NCI-H69 (cell line): ENCODE results near the gene LYSET.
"Not testable (repeated sequence)": the region's sequence is repeated elsewhere in the genome, so short reads cannot be mapped to it uniquely, and the experiment has no call there.

ENCODE experiments used
- DNase-seq: peaks from one replicate; lab custom pipeline; 2025; lab: John Stamatoyannopoulos, UW

Gene LYSET

DNA sequence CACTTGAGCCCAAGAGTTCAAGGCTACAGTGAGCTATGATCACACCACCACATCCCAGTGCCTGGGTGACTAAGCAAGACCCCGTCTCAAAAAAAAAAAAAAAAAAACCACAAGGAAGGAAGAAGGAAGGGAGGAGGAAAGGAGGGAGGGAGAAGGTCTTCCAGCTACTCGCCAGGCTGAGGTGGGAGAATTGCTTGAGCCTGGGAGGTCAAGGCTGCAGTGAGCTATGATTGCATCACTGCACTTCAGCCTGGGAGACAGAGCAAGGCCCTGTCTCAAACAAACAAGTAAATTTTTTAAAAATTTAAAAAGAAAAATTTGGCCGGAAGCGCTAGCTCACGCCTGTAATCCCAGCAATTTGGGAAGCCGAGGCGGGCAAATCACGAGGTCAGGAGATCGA, 16.5 kb upstream of the LYSET start:
- not testable (repeated sequence) for DNase-seq

DNA sequence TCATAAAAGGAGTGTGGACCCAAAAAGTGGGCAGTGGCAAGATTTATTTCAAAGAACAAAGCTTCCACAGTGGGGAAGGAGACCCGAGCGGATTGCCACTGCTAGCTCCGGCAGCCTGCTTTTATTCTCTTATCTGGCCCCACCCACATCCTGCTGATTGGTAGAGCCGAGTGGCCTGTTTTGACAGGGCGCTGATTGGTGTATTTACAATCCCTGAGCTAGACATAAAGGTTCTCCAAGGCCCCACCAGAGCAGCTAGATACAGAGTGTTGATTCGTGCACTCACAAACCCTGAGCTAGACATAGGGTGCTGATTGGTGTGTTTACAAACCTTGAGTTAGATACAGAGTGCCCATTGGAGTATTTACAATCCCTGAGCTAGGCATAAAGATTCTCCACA, 15.5 kb upstream of the LYSET start:
- DNase-seq = not testable (repeated sequence)

DNA sequence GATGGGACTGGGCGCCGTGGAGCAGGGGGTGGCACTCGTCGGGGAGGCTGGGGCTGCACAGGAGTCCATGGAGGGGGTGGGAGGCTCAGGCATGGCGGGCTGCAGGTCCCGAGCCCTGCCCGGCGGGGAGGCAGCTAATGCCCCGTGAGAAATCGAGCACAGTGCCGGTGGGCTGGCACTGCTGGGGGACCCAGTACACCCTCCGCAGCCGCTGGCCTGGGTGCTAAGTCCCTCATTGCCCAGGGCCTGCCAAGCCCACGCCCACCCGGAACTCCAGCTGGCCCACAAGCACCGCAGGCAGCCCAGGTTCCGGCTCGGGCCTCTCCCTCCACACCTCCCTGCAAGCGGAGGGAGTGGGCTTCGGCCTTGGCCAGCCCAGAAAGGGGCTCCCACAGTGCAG, 15.0 kb upstream of the LYSET start:
- not testable (repeated sequence) for DNase-seq

DNA sequence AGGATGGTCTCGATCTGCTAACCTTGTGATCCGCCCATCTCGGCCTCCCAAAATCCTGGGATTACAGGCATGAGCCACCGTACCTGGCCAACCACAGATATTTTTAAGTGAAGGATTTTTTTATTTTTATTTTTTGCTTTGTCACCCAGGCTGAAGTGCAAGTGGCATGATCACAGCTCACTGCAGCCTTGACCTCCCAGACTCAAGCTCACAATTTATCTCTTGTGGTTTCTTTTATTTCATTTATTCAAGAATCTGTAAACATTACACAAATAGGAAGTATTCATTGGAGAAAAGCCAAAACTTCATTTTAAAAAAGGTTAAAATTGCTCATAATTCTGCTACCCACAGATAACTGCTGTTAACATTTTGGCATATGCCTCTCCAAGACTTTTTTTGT, 13.7 kb upstream of the LYSET start:
- DNase-seq = no peak

DNA sequence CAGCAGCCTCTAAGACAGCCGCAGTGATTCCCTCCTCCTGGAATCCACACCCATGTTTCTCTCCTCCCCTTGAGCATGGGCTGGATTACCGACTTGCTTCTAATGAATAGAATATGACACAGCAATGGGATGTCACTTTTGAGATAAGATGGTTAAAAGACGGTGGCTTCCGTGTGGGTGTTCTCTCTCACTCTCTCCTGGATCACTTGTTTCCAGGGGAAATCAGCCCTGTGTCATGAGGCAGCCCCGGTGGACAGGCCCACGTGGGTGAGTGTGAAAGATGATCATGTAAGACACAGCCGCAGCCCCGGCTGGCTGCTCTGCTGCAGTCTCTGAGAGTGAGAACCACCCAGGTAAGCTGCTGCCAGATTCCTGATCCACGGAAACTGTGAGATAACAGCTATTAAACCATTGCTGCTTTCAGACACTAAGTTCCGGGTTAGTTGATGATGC, 11.1 kb upstream of the LYSET start:
- DNase-seq = peak; percentile 41

DNA sequence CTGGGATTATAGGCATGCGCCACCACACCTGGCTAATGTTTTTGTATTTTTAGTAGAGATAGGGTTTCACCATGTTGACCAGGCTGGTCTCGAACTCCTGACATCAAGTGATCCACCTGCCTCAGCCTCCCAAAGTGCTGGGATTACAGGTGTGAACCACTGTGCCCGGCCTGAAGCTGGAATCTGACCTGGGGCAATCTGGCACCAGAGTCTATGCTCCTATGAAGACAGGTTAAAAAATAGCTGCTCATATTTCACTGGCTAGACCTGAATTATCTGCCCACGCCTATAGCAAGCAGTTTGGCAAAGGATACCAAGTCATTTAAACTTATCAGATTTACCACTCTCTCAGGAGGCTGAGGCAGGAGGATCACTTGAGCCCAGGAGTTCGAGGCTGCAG, 10.4 kb upstream of the LYSET start:
- DNase-seq = peak; percentile 13

DNA sequence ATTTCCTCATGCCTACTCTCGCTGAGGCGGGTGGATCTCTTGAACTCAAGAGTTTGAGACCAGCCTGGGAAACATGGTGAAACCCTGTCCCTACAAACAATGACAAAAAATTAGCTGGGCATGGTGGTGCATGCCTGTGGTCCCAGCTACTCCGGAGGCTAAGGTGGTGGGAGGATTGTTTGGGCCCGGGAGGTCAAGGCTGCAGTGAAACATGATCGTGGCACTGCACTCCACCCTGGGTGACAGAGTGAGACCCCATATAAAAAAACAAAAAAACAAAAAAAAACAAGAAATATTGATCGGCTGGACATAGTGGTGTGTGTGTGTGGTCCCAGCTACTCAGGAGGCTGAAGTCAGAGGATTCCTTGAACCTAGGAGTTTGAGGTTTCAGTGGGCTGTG, 9.6 kb upstream of the LYSET start:
- no peak for DNase-seq

DNA sequence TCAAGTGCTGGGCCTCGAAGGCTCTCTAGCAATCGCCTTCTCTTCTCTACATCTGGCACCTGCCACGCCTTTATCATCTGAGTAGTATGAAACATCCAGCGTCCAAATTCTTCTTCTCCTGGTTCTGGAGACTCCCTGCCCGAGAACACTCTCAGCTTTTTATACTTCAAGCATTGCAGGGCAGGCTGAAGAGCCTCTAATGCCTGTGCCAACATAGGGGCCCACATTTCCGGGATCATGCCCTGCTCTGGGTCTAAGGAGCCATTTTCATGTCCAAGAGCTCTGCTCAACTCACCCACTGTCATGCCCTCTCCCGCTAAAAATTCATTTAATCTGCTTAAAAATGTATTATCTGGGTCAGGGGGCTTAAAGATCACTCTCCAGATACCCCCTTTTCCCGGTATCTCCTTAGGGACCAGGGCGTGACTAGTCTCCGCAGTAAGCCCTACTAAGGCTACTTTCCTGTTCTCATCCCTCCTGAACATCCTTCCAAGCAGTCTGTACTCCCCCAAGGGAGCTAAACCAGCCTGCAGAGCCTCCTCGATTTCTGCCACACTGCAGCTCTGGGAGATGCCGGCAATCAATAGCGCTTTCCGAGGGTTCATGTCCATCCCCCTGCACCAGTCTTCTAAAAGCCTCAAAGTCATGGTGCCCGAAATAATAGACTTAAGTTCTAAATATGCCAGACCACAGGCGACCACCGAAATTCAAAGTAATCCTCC, 1.4 kb upstream of the LYSET start:
- DNase-seq = peak; percentile 54

DNA sequence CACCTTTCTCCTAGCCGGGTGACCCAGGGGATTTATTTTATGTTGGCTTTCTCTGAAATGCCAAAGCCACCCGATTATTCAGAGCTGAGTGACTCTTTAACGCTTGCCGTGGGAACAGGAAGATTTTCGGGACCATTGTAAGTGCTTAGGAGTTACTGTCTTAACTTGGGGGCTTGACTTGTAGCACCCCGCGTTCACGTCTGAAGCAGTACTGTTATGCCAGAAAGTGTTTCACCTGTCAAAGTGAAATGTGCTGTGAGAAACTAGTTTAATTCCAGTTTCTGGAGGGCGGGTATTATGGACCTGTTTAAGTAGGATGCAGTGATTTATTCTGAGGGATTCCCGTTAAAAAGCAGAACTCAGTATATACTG, 218 bp downstream of the LYSET start:
- DNase-seq = no peak

DNA sequence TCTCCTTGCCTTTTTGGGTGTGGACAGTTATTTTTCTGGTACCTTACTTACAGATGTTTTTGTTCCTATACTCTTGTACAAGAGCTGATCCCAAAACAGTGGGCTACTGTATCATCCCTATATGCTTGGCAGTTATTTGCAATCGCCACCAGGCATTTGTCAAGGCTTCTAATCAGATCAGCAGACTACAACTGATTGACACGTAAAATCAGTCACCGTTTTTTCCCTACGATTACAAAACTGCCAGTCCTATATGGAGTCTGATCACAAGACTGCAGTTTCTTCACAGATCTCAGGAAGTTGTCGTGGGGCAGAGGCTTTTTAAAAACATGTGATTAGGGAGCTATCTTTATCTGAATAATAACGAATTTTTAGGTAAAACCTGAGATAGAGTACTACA, 1.3 kb downstream of the LYSET start:
- no peak for DNase-seq

DNA sequence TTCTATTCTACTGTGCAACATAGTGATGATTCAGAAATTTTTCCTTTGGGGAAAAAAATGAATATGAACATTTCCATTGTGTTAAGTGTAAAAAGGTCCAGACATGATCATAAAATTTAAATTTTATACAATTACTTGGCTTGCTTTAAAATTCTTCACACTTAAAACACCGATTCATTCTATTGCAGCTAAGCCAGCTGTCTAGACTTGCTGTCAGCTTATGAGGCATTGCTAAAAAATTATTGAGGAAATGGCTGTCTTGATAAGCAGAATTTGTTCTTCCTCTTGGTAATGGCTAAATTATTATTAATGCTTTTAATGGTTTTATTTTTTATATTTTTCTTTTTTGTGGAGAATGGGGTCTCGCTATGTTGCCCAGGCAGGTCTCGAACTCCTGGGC, 1.8 kb downstream of the LYSET start:
- DNase-seq = no peak

DNA sequence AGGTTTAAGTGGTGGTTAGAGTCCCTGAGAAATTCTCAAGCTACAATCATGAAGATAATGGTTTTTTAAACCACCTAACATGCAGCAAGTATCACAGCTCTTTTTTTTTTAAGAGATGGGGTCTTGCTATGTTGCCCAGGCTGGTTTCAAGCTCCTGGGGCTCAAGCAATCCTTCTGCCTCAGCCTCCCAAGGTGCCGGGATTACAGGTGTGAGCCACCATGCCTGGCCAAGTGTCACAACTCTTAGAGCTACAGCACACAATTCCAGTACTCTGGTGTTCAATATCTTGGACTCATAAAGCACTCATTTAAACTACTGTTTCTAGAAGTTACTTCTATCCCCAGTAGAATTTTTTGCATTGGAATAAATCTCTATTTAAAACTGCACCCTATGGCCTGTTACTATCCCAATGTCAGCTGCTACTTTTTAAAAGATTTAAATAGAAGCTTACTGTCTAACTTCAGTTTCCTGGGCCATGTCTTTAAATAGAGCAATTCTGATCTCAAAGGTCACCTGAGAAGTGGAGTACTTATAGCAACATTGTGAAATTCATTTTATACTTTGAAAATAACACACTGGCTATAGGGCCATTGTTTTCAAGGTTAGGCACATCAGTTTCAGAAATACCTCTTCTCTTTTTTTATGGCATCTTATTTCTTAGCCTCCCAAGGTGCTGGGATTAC, 10.3 kb downstream of the LYSET start:
- DNase-seq = no peak

DNA sequence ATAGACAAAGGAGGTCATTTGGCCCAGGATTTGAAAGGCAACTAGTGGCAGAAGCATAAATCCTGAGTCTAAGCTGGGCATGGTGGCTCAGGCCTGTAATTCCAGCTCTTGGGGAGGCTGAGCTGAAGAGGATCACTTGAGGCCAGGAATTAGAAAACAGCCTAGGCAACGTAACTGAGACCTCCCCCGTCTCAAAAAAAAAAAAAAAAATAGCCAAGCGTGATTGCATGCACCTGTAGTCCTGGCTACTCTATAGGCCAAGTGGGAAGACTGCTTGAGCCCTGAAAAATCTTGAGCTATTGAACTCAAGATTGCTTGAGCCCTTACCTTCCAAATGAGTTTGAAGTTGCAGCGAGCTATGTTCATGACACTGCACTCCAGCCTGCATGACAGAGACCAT, 13.9 kb downstream of the LYSET start:
- DNase-seq = no peak

DNA sequence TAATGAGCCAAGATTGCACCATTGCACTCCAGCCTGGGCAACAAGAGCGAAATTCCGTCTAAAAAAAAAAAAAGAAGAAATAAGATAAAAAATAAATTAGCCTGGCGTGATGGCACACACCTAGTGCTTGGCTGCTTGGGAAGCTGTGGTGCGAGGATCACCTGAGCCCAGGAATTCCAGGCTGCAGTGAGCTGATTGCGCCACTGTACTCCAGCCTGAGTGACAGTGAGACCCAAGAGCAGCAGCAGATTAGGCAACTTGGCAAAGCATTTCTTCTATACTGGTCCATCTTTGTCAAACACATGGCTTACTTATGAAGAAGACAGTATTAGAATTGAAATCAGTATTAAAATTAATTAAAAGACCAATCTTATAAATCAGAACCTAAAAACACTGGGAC, 15.4 kb downstream of the LYSET start:
- DNase-seq = no peak

DNA sequence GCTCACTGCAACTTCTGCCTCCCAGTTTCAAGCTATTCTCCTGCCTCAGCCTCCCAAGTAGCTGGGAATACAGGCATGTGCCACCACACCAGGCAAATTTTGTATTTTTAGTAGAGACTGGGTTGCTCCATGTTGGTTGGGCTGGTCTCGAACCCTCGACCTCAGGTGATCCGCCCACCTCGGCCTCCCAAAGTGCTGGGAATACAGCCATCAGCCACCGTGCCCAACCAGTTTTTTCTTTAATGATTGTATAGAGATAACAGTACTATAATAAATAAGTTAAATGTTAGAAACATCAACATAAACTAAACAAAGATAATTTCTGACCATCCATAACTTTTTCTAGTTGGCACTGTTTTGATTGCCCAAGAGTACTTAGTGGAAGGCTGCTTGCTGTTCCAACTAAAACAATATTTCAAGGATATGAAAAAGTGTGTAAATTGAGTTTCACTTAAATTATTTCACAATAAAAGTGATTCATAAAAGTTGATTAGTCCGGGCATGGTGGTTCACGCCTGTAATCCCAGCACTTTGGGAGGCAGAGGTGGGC, 16.1 kb downstream of the LYSET start:
- DNase-seq = no peak

DNA sequence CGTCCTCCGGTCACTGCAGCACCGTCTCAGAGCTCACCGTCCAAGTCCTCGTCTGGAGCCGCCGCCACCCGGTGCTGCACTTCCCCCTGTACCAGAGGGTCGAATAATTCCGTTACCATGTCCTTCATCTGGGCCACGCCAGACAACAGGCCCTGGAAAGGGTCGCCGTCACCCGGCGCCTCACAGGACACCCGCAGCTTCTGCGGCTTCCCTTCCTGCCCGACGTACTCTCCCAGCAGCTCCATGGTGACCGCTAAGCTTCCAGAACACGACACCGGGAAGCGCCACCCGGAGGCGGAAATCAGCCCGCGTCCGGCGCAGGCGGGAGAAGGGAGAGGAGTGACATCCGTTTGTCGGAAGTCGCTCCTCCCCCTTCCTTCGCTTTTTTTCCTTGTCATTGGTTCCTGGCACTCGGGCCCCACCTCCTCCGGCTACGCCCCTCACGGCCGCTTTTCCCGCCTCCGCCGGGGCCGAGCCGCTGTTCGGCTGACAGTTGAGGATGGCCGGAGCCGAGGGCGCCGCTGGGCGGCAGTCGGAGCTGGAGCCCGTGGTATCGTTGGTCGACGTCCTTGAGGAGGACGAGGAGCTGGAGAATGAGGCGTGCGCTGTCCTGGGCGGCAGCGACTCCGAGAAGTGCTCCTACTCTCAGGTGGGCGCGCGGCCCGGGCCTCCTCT, 21.8 kb downstream of the LYSET start, which contains the start of the genes GON7 and UBR7:
Gene GON7 (minus strand): TSS at position 273 of the 675 bp plus-strand sequence. CDS start 28 bp downstream, at position 245.
Gene UBR7 (plus strand): TSS at position 464 of the 675 bp plus-strand sequence. CDS start 36 bp downstream, at position 500.
- peak; percentile 99 for DNase-seq

DNA sequence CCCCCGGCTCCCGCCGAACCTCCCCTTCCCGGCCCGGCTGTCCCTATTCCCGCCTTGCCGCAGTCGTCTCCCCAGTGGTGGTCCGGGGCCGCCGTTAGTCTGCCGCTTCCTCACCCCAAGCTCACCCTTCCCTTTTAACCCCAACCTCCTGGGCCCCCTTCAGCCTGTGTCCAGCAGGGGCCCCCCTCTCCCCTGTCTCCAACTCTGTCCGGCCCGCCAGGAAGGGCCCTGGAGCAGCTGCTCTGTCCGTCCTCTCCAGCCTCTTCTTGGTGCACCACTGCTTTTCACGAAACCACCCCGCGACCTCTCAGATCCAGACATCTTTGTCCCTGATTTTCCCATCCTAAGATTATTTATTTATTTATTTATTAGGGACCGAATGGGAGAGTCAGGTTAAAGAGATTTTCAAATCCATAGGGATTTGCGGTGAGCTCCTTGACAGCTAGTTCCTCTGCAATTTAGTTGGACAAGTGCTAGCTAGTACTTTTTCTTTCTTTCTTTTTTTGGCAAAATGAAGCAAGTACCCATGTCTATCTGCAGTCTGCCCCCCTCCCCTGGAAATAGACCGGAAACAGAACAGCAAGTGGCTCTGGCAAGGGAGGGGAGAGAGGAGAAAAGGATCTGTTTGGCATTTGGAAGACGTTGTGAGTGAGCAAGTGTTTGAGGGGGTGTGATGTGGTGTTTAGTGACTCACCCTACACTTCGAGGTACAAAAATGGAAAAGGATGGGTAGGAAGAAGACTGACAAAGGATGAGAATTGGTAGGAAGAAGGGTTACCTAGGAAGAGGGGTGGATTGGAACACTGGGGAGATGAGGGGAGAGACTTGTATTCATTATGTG, 22.6 kb downstream of the LYSET start:
- peak; percentile 78 for DNase-seq

DNA sequence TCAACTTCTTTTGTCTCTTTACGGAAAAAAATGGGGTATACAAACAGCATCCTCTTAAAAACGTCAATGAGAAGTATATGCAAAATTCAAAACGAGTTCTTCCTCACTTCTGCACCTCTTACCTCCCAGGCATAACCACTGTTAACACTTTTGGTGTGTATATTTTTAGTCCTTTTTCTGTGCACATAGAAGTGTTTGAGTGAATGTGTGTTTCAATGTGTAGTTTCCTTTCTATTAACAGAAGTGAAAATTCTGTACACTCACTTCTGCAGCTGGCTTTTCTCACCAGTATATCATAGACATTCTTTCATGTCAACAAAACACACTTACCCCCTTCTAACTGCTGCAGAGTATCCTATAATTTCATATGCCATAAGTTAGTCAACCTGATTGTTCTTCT, 27.3 kb downstream of the LYSET start:
- DNase-seq = no peak

DNA sequence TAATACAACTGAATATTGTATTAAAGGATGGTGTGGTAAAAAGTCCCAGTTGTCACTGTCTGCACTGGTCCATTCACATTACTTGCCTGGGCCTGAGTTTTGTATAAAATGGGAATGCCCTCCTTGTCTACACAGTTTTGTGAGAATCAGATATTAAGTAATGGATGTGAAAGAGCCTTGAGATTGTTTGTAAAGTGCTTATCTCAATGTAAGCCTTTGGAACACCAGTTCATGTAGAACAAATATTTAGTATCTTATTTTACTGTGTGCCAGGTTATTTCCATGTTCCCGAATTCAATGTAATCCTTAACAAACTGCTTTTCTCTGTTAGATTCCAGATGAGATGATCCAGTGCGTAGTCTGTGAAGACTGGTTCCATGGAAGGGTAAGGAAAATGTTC, 29.5 kb downstream of the LYSET start:
- DNase-seq = no peak

DNA sequence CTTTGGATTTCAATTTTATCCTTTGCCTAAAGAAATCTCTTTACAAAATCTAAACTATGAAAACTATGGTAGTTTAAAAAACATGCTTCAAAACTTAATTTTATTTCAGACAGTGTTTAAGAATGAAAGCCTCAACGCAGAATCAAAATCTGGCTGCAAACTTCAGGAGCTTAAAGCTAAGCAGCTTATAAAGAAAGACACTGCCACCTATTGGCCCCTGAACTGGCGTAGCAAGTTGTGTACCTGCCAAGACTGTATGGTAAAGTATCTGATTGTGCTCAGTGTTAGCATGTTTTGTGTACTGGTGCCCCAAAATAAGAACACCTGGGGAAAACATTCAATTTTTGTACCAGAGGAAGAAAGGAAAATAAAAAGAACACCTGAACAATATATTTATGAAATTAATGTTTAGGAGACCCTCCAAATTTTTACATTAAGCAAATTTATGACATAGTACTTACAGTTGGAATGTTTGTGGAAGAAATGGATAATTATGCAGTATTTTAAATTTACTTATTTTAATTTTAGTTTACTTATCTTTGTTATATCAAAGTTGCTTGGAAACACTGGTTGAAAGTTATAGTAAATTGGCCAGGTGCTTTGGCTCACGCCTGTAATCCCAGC, 34.1 kb downstream of the LYSET start:
- peak; percentile 75 for DNase-seq

DNA sequence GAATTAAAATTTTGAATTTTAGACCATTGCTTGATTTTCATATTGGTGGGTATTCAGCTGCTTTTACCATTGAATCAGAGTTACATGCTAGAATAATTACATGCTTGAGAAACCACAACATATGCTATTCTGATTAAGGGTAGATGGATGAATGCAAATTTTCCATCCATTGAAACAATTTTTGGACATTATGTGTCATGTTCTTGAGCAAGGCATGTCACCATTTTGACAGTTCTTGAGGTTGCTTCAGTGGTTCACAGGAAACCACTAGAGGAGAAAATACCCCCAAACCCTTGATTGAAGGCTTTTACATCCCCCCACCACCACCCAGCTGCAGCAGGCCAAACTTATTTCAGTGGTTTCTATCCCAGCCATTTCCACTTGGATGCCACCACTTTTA, 35.4 kb downstream of the LYSET start:
- DNase-seq = no peak
